ENCODE results near the gene FAM25A.
A peak's percentile ranks its signal among the peaks of the same experiment; 100 is the strongest.
"Not testable (repeated sequence)": the region's sequence is repeated elsewhere in the genome, so short reads cannot be mapped to it uniquely, and the experiment has no call there.

FAM25A gene

GRCh38 chr10:87020056-87020455, at the start of gene FAM25A:
Gene FAM25A, plus strand, starts transcription at chr10:87020294. Its CDS starts 31 bp downstream, at chr10:87020325.
- DNase-seq: not testable (repeated sequence)

- no peak for DNase-seq
These were observed 49.2 kb upstream of the FAM25A start for GRCh38 chr10:86970982-86971231.

GRCh38 chr10:86971232-86971991, 48.7 kb upstream of the FAM25A start:
- DNase-seq: peak; percentile 67 to 69

DNA sequence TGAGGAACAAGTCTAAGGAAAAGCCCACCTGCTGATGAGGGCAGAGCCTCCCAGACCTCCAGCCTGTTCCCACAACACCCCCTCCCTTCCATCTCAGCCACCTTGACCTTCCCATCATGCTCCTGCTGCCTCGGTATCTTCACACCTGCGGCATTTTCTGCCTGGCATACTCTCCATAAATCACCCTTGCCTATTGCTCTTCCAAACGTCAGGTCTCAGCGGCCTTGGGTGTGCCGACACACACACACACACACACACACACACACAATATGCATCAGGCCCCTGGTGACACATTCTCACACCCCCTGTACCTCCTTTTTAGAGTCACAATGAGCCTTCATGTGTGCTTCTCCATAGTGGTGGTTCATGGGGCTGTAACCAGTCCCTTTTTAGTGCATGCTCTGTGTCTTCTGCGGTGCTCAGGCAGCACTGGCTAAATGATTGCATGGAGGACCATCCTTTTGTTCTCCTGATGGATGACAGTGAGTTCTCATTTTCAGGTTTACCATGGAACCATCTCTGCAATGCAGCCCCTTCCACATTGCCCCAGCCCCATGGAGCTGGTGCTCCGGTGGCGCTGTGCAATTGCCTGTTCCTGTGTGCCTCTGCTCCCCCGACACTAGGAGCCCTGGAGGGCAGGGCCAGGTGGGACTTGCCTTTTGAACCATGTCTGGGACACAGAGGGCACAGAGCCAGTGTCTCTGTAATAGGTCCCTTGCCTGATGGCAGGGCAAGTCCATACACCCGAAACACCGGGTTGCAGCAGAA, 47.3 kb upstream of the FAM25A start:
- DNase-seq: no peak

DNA sequence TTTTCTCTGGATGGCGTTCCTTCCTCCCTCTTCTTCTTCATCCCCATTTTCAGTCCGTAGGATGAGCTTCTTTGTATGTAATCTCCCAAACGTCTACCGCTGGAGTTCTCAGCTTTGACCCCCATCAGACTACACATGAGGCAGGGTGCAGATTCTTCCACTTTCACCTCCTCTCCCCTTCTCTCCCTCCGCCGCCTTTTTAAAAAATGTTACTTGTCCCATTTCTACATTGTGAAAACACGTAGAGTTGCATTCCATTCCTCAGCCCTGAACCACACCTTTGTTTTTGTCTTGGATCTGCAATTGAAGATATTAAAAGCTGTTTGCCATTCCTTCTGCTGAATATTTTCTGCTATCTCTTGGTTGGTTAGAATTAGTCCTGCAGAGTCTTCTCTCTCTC, 45.6 kb upstream of the FAM25A start:
- DNase-seq: no peak

- no peak for DNase-seq
These were observed 43.6 kb upstream of the FAM25A start for GRCh38 chr10:86976362-86977056.

DNA sequence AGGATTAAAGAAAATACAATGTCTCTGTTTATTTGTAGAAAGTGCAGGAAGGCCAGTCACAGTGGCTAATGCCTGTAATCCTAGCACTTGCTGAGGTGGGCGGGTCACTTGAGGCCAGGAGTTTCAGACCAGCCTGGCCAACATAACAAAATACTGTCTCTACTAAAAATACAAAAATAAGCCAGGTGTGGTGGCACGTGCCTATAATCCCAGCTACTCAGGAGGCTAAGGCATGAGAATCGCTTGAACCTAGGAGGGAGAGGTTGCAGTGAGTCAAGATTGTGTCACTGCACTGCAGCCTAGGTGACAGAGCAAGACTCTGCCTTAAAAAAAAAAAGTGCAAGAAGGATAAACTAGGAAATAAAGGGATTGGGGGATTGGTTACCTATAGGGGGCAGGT, 41.6 kb upstream of the FAM25A start:
- not testable (repeated sequence) for DNase-seq

DNA sequence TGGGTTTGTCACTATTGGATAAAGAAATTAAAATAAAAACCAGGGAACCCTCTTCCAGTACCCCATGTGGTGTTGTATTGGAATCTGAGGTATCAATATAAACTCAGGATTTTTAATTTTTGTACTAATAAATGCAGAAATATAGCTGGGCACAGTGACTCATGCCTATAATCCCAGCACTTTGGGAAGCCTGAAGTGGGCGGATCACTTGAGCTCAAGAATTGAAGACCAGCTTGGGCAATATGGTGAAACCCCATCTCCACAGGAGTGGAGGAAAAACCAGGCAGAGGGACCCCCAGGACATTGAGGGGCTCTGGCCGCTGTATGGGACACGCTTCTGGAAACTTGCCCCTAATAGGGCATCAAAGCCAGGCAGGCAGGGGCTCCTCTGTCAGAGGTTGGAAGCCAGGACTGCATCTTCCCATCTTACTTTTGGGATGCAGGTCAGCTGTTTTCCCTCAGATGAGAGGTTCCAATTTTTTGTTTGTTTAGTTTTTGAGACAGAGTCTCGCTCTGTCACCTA, 40.7 kb upstream of the FAM25A start:
- no peak for DNase-seq

- no peak for DNase-seq
These were observed 40.1 kb upstream of the FAM25A start for GRCh38 chr10:86979977-86980448.

DNA sequence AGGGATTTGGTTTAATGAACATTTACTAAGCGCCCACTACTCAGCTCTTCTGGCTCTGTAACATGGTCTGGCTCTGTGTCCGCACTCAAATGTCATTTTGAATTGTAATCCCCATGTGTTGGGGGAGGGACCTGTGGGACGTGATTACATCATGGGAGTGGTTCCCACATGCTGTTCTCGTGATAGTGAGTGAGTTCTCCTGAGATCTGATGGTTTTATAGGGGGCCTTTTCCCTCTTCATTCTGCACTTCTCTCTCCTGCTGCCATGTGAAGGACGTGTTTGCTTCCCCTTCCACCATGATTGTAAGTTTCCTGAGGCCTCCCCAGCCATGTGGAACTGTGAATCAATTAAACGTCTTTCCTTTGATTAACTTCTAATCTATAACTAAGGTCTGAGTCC, 39.1 kb upstream of the FAM25A start:
- not testable (repeated sequence) for DNase-seq

DNA sequence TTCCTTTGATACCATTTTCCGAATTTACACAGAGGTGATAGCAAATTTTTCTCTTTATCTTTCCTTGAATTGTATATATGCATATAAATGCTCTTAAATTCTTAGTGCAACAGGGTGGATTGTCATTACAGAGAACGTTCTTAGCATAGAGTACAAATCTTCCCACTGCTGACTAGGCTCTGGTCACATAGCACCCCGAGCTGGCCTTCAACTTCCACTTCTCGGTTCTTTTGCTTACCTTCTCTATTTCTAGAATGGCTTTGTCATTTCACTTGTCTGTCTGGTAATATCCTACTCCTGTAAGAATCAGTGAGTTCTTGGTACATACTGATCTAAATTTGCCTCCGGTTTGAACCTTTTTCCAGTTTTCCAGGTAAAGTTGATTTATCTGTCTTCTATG, 38.4 kb upstream of the FAM25A start:
- no peak for DNase-seq

GRCh38 chr10:86984498-86984897, 35.6 kb upstream of the FAM25A start:
- not testable (repeated sequence) for DNase-seq

- DNase-seq: no peak
These were observed 31.6 kb upstream of the FAM25A start for GRCh38 chr10:86988520-86988919.

DNA sequence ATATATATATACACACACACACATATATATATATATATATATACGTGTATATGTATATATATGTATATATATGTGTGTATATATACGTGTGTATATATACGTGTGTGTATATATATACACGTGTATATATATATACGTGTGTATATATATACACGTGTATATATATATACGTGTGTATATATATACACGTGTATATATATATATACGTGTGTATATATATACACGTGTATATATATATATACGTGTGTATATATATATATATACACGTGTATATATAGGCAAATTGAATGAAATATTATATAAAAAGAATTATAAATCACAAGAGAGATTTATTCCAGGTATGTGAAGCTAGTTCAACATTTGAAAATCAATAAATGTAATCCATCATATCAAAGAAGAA, 28.7 kb upstream of the FAM25A start:
- DNase-seq: not testable (repeated sequence)

- no peak for DNase-seq
These were observed 27.6 kb upstream of the FAM25A start for GRCh38 chr10:86992456-86992855.

DNA sequence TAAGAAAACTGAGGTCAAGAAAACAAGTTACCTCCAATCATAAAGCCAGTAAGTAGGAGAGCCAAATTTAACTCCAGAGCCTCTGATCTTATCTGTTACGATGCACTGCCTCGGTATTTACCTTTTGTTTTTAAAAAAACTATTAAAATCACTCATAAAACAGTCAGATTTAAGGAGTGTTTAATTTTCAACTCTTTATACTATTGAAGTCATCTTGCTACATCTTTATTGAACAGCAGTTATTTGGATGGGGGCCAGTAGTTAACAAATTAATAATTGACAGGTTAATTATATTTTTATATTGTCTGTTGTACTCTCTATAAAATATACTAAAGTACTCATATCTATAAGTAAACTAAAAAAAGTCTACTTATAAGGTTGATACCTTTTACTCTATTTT, 27.2 kb upstream of the FAM25A start:
- no peak for DNase-seq

DNA sequence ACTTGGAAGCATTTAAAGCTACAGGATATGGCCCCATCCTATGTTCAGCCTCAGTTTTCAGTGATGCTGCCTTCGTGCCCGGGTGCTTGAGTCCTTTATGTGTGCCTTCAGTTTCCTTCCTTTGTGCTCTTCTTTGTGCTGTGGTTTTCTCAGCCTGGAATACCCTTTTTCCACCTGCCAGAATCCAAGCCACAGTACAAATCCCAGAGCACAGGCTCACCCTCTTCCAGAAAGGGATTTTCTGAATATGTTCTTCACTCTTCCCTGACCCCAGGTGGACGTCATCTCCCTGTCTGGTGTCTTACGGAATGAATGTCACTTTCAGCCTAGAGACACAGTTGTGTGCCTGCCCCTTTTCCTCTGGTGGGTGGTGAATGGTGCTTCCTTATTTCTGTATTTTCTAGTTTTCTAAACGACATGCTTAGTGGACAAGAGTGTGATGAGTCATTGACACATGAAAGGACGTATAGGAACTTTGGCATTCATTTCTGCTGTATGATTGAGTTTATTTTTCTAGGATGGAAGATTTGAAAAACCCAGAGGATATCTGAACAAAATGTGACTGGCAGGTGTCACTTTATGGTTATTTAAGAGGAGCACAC, 20.2 kb upstream of the FAM25A start:
- DNase-seq: not testable (repeated sequence)

DNA sequence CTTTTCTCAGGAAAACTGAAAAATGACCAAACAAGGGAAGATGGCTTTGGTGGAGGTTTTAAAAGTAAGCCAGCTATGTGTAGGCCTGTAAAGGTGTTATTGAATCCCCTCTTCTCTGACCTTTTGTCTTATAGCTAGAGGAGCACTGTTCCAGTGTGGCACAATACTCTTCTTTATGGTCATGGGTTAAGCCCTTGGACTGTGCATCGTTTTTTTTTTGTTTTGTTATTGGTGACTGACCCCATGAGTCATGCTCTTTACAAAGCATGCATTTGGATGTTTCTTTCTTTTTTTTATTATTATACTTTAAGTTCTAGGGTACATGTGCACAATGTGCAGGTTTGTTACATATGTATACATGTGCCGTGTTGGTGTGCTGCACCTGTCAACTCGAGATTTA, 19.6 kb upstream of the FAM25A start:
- no peak for DNase-seq

DNA sequence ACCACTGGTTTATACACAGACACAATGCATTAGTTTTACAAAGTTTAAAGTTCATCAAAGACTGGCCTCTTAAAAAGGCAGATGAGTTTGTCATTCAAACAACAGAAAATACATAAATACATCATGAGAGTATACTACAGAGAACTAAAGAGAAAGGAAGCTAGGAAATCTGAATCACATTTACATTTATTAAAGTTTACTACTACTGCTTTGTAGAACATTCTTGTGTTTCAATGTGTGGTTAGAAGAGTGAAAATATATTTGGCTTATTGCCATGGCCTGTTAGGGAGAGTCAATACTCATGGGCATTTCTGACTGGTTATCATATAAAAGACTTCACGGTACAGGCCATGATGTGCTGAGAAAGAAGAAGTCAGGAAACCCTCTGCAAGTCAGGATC, 13.0 kb upstream of the FAM25A start:
- DNase-seq: not testable (repeated sequence)

DNA sequence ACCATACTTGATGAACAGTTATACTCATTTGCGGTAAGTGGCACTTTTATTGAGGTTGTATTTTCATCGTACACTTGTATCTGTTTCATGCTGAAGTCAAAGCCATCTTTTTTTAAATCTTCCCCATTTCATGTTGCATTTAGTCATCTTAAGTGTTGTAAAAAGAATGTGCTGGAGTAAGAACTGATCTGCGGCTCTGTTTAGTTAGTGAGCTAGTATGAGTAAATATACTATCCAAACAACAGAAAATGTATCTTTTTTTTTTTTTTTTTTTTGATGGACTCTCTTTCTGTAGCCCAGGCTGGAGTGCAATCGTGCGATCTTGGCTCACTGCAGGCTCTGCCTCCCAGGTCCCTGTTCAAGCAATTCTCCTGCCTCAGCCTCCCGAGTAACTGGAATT, 12.4 kb upstream of the FAM25A start:
- not testable (repeated sequence) for DNase-seq

GRCh38 chr10:87008303-87008702, 11.8 kb upstream of the FAM25A start:
- not testable (repeated sequence) for DNase-seq

DNA sequence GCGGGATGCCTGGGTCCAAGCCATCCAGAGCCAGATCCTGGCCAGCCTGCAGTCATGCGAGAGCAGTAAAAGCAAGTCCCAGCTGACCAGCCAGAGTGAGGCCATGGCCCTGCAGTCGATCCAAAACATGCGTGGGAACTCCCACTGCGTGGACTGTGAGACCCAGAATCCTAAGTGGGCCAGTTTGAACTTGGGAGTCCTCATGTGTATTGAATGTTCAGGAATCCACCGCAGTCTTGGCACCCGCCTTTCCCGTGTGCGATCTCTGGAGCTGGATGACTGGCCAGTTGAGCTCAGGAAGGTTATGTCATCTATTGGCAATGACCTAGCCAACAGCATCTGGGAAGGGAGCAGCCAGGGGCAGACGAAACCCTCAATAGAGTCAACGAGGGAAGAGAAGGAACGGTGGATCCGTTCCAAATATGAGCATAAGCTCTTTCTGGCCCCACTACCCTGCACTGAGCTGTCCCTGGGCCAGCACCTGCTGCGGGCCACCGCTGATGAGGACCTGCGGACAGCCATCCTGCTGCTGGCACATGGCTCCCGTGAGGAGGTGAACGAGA, 10.9 kb upstream of the FAM25A start:
- DNase-seq: not testable (repeated sequence)

GRCh38 chr10:87013528-87013927, 6.6 kb upstream of the FAM25A start:
- not testable (repeated sequence) for DNase-seq

Data from NCI-H1930 (cell line).